ENCODE measurements around the gene ARHGAP12. TPM values are rescaled to one million over a fixed set of nuclear protein-coding genes. Genes with fewer than 3 reads are reported as not detected.

The ARHGAP12 gene
- total RNA-seq, 1 experiment from 2014 or later = 49.8 TPM

DNA sequence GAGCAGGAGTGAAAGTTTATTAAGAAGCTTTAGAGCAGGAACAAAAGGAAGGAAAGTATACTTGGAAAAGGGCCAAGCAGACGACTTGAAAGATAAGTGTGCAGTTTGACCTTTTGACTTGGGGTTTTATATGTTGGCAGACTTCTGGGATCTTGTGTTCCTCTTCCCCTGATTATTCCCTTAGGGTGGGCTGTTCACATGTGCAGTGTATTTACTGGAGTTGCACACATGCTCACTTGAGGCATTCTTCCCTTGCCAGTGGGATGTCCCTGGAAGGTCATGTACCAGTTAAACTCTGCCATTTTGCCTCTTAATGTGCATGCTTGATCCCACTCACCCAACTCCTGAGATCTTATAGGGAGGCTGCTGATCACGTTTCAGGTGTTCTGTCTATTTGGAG, 23.4 kb upstream of the ARHGAP12 start:
- peak; percentile 40 for DNase-seq (ENCODE audit: low read depth)

DNA sequence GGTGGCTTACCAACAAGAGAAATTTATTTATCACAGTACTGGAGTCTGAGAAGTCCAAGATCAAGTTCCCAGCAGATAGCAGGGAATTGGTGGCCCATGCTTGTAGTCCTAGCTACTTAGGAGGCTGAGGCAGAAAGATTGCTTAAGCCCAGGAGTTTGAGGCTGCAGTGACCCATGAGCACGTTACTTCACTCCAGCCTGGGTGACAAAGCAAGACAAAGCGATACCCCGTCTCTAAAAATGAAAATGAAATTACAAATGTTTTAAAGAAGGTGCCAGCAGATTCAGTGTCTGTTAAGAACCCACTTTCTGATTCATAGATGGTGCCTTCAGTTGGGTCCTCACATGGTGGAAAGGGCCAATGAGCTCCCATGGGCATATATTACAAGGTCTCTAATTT, 20.6 kb upstream of the ARHGAP12 start:
- DNase-seq (ENCODE audit: low read depth) = no peak

DNA sequence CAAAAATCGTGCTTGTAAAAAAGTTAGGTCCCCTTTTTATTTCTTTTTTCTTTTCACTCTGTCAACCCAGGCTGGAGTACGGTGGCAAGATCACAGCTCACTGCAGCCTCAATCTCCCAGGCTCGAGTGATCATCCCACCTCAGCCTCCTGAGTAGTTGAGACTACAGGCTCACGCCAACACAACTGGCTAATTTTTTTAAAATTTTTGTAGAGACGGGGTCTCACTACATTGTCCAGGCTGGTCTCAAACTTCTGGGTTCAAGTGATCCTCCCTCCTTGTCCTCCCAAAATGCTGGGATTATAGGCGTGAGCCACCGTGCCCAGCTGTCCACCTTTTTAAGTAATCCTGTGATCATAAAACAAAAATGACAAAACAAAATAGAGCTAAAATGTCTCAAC, 19.4 kb upstream of the ARHGAP12 start:
- no peak for DNase-seq (ENCODE audit: low read depth)

DNA sequence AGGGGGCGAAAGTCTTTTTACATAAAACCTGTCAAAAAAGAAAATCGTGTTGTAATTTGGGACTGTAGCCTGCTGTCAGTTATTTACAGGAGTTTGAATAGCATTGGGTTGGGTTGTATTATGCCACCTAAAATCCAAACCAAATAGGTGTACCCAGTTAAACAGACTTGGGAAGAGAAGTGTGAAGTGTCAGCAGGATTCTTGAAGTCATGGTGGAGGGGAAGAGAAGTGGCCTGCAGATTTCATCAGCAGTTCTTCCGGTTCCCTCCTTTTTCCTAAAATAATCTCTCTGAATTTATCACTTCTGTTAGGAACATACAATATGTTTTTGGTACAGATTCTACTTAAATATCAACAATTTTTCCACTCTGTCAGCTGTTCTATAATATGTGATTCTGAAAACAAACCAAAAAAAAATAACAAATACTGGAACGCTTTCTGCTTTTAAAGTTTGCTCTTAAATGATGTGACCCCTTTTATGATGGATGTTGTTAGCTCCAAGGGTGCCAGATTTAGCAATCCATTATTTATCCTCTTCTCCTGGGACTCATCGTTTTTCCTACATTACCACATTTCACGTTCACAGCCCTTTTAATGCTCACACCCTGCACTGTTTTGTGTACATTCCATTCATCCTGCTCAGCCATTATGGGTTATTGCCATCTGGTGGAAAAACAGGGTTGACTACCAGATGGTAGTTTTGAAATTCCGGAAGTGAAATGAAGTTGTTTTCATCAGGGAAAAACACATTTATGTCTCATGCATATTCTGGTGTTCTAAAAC, 18.7 kb upstream of the ARHGAP12 start:
- DNase-seq (ENCODE audit: low read depth) = peak; percentile 90

DNA sequence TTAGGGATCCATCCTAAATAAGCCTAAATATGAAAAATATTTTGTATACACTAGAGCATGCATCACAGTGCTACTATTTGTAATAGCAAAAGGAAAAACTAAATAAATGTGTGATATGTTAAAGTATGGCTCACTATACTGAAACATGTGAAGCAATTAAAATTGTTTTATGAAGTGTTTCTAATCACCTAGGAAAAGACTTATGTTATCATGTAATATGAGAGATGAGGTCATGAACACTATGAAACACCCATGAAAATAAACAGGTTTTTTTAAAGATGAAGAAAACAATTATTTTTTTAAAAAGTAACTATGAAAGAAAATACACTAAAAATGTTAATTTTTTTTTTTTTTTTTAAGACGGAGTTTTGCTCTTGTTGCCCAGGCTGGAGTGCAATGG, 16.8 kb upstream of the ARHGAP12 start:
- DNase-seq (ENCODE audit: low read depth) = no peak

DNA sequence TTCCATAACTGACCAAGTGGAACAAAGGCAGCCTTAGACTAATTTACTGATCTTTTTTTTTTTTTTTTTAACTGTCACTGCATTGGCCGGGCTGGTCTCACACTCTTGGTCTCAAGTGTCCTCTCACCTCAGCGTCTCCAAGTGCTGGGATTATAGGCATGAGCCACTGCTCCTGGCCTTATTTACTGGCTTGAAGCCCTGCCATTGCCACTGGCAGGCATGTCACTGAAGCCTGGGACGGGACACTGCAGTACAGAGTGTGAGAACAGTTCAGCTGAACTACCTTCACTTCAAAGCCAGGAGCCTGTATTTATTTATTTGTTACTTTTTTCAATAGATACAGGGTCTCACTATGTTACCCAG, 15.4 kb upstream of the ARHGAP12 start:
- no peak for DNase-seq (ENCODE audit: low read depth)

DNA sequence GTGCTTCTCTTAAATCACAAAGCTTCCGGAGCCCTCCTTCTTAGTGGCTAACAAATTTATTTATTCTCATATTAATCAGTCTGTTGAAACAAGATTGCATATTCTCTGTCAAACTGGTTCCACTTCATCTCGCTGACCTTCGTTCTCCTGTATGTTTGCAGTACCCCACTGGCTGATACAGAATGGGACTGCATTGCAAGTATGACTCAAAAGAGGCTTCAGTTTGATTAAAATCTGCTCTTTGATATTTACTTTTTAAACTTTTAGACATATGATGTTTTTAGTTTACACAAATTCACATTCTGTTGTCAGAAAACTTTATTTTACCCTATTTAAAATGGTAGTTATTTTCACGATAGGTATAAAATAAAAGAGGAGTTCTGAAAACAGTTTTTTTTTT, 14.3 kb upstream of the ARHGAP12 start:
- DNase-seq (ENCODE audit: low read depth) = no peak

DNA sequence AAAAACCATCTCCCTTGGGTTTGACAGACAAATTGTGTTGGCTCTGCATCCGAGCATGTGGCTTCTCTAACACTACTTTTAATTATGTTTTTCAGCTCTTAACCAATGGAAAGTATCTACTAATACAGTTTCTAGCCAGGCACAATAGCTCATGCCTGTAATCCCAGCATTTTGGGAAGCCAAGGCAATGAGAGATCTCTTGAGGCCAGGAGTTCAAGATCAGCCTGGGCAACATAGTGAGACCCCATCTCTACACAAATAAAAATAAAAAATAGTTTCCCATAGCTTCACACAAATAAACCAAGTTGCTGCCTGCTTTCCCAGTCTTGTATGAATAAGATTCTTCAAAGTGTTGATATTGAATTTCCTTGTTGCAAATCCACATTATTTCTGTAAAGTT, 13.8 kb upstream of the ARHGAP12 start:
- no peak for DNase-seq (ENCODE audit: low read depth)

DNA sequence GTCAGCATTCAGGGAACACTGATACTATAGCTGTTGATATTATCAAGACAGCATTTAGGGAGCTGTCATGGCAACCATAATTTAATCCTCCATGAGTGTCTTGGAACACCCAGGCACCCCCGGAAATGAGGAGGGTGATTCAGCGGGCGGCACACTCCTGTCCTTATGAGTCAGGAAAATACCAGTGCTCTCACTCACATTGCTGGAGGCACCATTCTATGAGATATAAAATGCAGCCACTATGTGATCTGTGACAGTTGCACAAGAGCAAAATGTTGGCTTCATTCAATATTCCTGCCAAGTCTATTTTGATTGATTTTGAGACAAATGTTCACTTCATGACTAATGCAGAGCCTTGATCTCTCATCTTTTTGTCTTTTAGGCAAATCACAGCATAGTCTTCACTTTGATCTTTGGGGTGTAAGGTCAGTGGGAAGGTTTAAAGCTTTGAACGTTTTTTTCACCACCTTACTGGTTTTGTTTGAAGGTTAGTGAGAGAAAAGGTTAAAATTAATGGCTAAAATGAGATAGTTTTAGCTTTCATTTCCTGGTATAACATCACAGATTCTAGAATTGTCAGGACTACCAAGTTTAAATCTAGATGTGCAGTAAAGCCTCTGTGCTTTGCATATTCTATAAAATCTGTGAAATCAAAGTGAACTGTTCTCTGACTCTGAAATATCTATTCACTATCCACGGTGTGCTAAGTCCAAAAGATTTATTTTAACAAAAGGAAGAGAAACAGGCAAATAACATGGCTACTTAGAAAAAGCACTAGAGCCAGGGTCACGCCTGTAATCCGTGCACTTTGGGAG, 12.4 kb upstream of the ARHGAP12 start:
- DNase-seq (ENCODE audit: low read depth) = peak; percentile 100

DNA sequence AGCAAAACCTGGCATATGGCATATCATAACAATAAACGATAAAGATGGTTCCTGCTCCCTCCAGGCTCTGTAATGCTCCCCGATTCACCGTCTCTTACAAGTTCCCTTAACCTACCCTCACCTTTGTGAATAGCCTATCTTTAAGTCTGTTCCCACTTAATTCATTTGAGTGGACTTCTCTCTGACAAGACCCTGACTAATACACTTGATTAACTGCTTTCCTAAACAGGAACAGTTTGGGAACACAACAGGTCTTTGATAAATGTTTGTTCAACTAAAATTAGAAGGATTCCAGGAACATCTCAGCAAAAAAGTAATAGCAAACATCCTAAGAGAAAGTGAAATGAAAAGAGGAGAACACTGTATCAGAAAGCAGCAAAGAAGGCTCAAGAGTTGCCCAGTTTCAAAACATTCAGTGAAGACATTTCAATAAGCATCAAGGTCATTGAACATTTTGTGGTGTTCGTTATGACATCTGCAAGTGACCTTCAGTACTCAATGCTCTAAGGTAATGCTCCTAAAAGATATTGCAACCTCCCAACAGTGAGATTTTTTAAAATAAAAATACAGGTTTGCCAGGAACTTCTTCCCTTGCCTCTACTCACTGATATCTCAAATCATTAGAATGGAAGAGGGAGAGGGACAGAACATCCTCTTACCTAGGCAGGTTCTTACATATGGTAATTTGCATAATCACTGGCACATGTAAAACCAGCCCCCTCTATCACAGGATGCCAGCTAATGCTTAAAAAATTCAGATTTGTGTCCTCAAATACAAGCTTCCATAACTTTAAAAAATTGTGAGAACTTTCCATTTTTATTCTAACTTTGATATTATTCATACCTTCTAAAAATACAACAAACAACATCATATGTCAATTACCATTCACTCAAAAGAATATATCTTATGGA, 11.4 kb upstream of the ARHGAP12 start:
- peak; percentile 48 for DNase-seq (ENCODE audit: low read depth)

DNA sequence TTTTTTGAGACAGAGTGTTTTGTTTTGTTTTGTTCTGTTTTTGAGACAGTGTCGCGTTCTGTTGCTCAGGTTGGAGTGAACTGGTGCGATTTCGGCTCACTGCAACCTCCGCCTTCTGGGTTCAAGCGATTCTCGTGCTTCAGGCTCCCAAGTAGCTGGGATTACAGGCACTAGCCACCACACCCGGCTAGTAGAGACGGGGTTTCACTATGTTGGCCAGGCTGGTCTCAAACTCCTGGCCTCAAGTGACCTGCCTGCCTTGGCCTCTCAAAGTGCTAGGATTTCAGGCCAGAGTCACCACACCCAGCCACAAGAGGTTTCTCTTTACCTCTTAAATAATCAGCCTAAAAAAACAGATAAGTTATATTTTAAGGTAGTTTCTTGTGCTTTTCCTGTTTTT, 8.7 kb upstream of the ARHGAP12 start:
- no peak for DNase-seq (ENCODE audit: low read depth)

DNA sequence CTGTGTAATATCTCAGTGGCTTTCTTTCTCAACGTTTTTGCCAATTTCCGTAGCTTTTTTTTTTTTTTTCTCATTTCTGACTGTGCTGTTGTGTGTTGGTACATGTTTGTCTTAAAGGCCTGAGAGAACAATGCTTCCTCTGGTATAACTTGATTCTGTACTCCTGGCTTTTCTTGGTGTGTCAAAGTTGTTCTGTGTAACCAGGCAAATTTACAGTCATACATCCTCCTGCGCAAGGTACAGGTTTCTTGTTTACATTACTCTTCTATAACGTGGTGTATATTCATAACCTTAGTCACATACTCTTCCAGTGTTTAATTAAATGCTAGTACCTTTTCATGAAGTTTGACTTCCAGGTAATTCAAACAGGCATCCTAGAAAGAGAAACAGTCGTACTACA, 8.3 kb upstream of the ARHGAP12 start:
- DNase-seq (ENCODE audit: low read depth) = peak; percentile 24

DNA sequence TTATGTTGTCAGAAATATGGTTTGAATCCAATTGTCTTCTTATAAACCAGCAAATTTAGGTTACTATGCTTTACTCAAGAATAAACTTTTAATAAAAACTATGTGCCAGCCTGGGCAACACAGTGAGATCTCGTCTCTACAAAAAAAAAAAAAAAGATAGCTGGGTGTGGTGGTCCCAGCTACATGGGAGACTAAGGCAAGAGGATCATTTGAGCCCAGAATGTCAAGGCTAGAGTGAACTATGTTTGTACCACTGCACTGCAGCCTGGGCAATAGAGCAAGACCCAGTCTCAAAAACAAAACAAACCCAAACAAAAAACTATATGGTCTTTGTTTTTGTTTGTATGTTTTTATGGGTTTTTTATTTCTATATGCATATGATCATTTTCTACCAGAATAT, 7.5 kb upstream of the ARHGAP12 start:
- DNase-seq (ENCODE audit: low read depth) = no peak

DNA sequence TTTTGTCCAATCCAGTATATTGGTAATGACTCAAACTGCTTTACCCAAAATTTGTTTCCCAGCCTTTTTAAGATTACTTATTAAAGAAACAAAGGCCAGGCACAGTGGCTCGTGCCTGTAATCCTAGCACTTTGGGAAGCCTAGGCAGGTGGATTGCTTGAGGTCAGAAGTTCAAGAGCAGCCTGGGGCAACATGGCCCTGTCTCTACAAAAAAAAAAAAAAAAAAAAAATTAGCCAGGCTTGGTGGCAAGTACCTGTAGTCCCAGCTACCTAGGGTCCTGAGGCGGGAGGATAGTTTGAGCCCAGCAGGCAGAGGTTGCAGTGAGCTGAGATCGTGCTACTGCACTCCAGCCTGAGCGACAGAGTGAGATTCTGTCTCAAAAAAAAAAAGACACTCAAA, 7.0 kb upstream of the ARHGAP12 start:
- DNase-seq (ENCODE audit: low read depth) = no peak

DNA sequence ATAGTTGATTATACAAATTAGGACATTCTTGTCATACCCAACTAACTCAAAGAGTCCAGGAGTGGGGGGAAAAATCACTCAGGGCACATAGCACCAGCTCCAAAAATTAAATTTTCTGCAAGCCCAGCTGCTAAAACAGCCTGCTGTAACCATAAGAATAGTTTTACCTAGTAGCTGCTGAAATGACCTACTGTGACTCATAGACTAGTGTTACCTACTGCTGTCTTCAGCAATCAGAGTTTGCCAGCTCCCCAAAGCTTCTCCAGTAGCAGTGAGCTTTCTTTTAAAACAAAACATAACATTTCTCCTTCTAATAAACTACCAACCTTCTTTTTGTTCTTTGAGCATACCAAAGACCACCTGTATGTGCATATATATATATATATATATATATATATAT, 4.2 kb upstream of the ARHGAP12 start:
- peak; percentile 35 for DNase-seq (ENCODE audit: low read depth)

DNA sequence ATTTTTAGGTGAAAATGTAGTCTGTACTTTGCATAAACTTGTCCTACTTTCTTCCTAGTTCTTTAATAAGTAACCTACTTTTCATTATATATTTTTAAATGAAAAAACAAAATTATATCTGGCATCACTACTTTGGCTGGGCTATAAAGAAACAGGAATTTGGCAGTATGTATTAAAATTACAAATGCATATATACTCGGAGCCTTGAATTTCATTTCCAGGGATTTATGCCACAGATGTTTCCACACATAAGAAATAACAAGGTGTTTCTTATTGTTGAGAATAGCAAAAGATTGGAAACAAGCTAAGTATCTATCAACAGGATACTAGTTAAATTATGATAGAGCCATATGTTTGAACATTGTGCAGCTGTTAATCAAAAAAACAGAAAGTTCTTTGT, 2.2 kb upstream of the ARHGAP12 start:
- no peak for DNase-seq (ENCODE audit: low read depth)

DNA sequence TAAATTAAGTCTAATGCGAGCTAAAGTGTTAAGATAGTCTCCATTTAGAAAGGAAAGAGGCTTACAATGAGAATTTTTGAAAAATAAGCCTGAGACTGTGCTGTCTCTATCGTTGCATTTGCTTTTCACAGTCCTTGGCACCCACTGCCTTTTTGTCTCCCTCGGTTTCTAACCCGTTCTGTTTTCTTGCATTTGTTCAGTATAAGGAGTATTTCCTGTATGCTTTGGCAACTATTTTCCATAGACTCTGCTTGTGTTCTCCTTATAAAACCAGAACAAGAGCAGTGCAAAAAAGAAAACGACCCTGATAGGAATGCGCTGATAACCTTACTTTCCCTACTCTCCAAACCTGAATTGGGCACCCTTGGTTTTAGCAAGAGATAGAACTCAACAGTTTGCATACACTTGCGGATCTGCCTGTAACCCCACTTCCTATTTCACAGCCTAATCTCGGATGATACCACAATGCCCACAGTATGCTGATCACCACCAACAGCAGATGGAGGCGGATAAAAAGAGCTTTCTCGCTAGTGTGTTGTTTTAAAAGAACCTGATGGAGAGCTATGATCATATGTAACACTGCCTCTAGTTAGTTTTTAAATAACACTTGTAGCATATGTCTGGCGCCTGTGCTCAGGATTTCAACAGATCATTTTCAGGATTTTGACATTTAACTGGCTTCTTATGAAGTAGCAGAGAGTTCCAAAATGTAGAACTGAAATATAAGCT, 1.6 kb upstream of the ARHGAP12 start:
- DNase-seq (ENCODE audit: low read depth) = peak; percentile 39

DNA sequence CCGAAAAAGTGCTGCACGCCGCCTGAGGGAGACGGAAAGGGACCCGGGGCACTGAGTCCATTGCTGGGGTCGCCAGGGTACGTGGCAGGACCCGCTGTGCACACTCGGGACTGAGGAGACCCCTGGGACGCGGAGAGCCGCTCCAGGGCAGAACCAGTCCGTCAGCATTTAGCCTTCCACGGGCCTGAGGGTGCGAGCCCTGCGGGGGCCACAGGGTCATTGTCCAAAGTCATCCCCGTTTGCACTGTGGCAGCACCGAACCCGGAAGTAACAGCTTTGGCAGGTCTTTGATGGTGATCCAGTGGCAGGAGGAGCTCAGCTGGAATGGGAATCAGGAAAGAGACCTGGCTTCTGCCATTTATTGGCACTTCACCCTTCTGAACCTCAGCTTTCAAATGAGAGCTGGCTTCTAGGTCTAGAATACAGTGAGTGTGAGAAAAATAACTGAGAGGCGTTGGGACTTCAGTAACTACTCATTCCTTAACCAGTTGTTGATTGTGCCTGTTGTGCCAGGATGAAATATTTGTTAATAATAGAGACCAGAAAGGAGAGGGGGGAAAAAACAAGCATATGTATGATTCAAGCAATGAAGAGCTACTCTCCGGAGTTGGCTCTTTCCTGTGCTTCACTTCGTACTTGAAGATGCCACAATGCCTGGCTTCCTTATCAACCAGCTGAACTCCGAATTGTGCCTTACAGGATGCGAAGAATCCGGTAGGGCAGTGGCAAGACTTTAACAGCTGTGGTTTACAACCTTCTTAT, 811 bp upstream of the ARHGAP12 start:
- peak; percentile 51 for DNase-seq (ENCODE audit: low read depth)

DNA sequence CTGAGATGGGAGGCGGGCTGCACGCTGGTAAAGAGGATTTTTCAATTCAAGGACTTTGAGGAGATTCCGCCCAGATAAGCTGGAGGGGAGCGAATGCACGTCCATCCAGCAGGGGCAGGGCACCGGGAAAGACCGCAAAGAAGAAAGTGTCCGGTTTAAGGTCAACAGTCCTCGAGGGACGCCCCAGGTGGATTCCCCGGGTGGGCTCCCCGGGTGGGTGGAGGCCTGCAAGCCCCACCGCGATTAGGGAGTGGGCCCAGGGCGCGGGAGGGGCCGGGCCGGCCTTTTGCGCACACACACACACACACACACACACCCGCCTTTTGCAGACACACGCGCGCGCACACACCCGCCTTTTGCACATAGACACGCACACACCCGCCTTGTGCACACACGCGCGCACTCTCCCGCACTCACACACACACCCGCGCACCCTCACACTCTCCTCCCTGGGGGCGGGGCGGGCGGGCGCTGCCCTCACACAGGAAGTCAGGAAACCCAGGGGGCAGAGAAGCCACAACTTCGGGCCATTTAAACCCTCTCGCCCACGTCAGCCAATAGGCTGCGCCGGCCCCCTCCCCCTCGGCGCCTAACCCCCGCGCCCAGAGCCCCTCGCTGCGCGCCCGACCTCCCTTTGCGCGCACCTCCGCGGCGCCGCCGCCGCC, 615 bp downstream of the ARHGAP12 start:
- DNase-seq (ENCODE audit: low read depth) = peak; percentile 56

DNA sequence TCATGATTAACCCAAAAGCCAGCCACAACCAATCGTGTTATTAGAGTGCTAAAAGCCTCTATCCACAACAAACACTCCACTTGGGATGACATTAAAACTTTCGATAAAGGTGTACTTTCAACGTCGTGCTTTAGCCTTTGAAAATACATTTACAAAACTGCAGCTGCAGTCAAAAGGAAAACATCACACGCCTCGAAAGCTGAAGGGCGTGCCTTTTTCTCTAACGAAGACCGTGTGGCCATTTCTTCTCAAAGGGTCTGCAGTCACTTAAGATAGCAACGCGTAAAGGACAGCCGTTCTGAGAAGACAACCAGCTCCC, 1.1 kb downstream of the ARHGAP12 start:
- no peak for DNase-seq (ENCODE audit: low read depth)

All from LHCN-M2 (cell line).